ENCODE measurements around the gene UGDH. TPM values are rescaled to one million over a fixed set of nuclear protein-coding genes. Genes with fewer than 3 reads are reported as not detected.
"Not testable (repeated sequence)": the region's sequence is repeated elsewhere in the genome, so short reads cannot be mapped to it uniquely, and the experiment has no call there.

The UGDH gene
- total RNA-seq, 1 experiment from 2014 or later: 53.4 TPM

- ChIA-PET CTCF (no interaction called here), POLR2A (ENCODE audit: unreplicated experiment) (interaction anchor here (0.6 to 0.9 kb wide), 2 partner anchors 12 to 469 kb away, joined by 3 to 7 read pairs; partner anchors contain the start of gene UGDH)
- no peak for TF ChIP-seq EZH2phosphoT487 (IDR thresholded peaks at IDR 0.05; ENCODE audit: borderline replicate concordance, low read length)
- TF ChIP-seq EZH2 (IDR thresholded peaks at IDR 0.05; ENCODE audit: low read length, unreplicated experiment): no peak
- TF ChIP-seq, protein P1, sequence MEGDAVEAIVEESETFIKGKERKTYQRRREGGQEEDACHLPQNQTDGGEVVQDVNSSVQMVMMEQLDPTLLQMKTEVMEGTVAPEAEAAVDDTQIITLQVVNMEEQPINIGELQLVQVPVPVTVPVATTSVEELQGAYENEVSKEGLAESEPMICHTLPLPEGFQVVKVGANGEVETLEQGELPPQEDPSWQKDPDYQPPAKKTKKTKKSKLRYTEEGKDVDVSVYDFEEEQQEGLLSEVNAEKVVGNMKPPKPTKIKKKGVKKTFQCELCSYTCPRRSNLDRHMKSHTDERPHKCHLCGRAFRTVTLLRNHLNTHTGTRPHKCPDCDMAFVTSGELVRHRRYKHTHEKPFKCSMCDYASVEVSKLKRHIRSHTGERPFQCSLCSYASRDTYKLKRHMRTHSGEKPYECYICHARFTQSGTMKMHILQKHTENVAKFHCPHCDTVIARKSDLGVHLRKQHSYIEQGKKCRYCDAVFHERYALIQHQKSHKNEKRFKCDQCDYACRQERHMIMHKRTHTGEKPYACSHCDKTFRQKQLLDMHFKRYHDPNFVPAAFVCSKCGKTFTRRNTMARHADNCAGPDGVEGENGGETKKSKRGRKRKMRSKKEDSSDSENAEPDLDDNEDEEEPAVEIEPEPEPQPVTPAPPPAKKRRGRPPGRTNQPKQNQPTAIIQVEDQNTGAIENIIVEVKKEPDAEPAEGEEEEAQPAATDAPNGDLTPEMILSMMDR (conservative IDR thresholded peaks at IDR 0.05; ENCODE audit: low read depth, low read length): no peak
These were observed 12.3 kb downstream of the UGDH start for GRCh38 chr4:39514888-39515401.

DNA sequence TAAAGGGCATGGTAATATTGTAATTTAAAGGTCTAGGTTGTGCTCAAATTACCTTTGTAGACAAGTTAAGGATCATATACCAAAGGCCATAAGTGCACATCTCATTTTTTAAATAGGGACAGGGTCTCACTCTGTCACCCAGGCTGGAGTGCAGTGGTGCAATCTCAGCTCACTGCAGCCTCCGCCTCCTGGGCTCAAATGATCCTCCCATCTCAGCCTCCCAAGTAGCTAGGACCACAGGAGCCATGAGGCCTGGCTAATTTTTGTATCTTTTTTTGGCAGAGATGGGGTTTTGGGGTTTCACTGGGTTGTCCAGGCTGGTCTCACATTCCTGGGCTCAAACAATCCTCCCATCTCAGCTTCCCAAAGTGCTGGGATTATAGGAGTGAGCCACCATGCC is 13.0 kb downstream of the UGDH start:
- peaks cover 22% of the 10 kb centered on the region for H3K79me2 ChIP-seq (ENCODE audit: low read length)
- H3F3A ChIP-seq (ENCODE audit: low read length, unreplicated experiment); H3K9me3 ChIP-seq (ENCODE audit: low read length); DNase-seq; H3K27me3 ChIP-seq (ENCODE audit: low read length); intact Hi-C loops (cut with micrococcal nuclease); H3K4me3 ChIP-seq (ENCODE audit: low read length); H4K20me1 ChIP-seq (ENCODE audit: low read length); CTCF ChIA-PET; H3K9me2 ChIP-seq (replicated peaks; ENCODE audit: low read length); H2AFZ ChIP-seq (ENCODE audit: low read length); BruUV-seq (replicated peaks); ATAC-seq; H3K4me2 ChIP-seq (ENCODE audit: low read length): not testable (repeated sequence)
- H3K9ac ChIP-seq (ENCODE audit: low read length): peak overlapping the region; percentile 41
- peak overlapping the region; percentile 95 for H3K27ac ChIP-seq (ENCODE audit: low read length)
- POLR2A ChIA-PET (ENCODE audit: unreplicated experiment): interaction anchor here (0.9 kb wide), 1 partner anchor 13 kb away, joined by 7 read pairs; the partner anchor contains the start of gene UGDH
- H3K36me3 ChIP-seq (ENCODE audit: low read depth, low read length): peaks cover 39% of the 10 kb centered on the region
- H3K4me1 ChIP-seq (ENCODE audit: insufficient read depth, low read length): peaks cover 21% of the 10 kb centered on the region

More at GRCh38 chr4:39514888-39515401, 12.3 kb downstream of the UGDH start:
- H3K9me2 ChIP-seq (replicated peaks; ENCODE audit: low read length): no peaks in the 10 kb centered on the region
- no peaks in the 10 kb centered on the region for H3K9me3 ChIP-seq (ENCODE audit: low read length)
- peak overlapping the region; percentile 95 for H3K27ac ChIP-seq (ENCODE audit: low read length)
- peaks cover 32% of the 10 kb centered on the region for H3K36me3 ChIP-seq (ENCODE audit: low read depth, low read length)
- H3F3A ChIP-seq (ENCODE audit: low read length, unreplicated experiment): no peaks in the 10 kb centered on the region
- BruUV-seq (replicated peaks): no TSS peak
- H3K4me1 ChIP-seq (ENCODE audit: insufficient read depth, low read length): peaks cover 21% of the 10 kb centered on the region
- H3K4me3 ChIP-seq (ENCODE audit: low read length): no peak overlapping the region
- intact Hi-C loops (cut with micrococcal nuclease): no loop called here
- ATAC-seq (peak; percentile 96), DNase-seq (peak; percentile 92)
- no peaks in the 10 kb centered on the region for H4K20me1 ChIP-seq (ENCODE audit: low read length)
- peak overlapping the region; percentile 67 for H3K9ac ChIP-seq (ENCODE audit: low read length)
- H3K27me3 ChIP-seq (ENCODE audit: low read length): no peaks in the 10 kb centered on the region
- no peak overlapping the region; the same call in 1 of the 2 replicates for H3K4me2 ChIP-seq (ENCODE audit: low read length)
- H3K79me2 ChIP-seq (ENCODE audit: low read length): peaks cover 24% of the 10 kb centered on the region
- H2AFZ ChIP-seq (ENCODE audit: low read length): no peak overlapping the region

DNA sequence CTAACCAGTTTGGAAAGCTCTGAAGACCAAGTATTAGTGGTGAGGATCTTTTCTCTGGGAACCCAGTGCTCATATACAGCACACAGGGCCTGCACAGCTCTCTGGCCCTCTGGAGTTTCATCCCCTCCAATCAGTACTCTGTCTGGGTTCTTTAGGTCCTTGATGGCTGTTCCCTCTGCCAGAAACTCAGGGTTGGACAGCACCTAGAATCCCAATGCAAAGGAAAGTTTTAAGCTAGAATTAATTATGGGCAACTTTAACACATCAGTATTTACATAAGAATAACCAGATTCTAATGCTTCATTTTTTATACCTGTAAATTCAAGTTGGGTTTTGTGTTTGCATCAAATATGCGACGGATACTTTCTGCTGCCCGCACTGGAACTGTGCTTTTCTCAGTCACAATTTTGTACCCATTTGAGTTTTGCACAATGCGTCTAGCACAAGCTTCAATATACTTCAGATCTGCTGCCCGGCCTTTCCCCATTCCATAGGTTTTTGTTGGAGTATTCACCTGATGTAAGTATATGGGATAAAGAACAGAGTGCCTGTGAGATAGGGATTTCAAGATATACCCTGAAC is 16.8 kb downstream of the UGDH start:
- no peaks in the 10 kb centered on the region for H3F3A ChIP-seq (ENCODE audit: low read length, unreplicated experiment)
- H3K27me3 ChIP-seq (ENCODE audit: low read length): no peaks in the 10 kb centered on the region
- no peaks in the 10 kb centered on the region for H3K9me2 ChIP-seq (replicated peaks; ENCODE audit: low read length)
- no peak overlapping the region for H3K4me3 ChIP-seq (ENCODE audit: low read length)
- H3K4me2 ChIP-seq (ENCODE audit: low read length): no peak overlapping the region
- BruUV-seq (replicated peaks): TSS peak; percentile 35
- no peak for DNase-seq
- H4K20me1 ChIP-seq (ENCODE audit: low read length): no peaks in the 10 kb centered on the region
- ChIA-PET POLR2A (ENCODE audit: unreplicated experiment) (no interaction called here), CTCF (no interaction called here)
- H3K9me3 ChIP-seq (ENCODE audit: low read length): no peaks in the 10 kb centered on the region
- no peak for ATAC-seq
- intact Hi-C loops (cut with micrococcal nuclease): no loop called here
- TF ChIP-seq EZH2 (IDR thresholded peaks at IDR 0.05; ENCODE audit: low read length, unreplicated experiment) (no peak), EZH2phosphoT487 (IDR thresholded peaks at IDR 0.05; ENCODE audit: borderline replicate concordance, low read length) (no peak)
- TF ChIP-seq, protein P1 (conservative IDR thresholded peaks at IDR 0.05; ENCODE audit: low read depth, low read length): no peak
- peaks cover 8% of the 10 kb centered on the region for H3K79me2 ChIP-seq (ENCODE audit: low read length)
- no peak overlapping the region for H2AFZ ChIP-seq (ENCODE audit: low read length)
- peaks cover 56% of the 10 kb centered on the region for H3K36me3 ChIP-seq (ENCODE audit: low read depth, low read length)
- H3K27ac ChIP-seq (ENCODE audit: low read length): no peak overlapping the region
- H3K9ac ChIP-seq (ENCODE audit: low read length): no peak overlapping the region
- peaks cover 12% of the 10 kb centered on the region for H3K4me1 ChIP-seq (ENCODE audit: insufficient read depth, low read length)

Measured in PC-3 (cell line).